GM19328 (cell line): Measurements from ENCODE around the gene SCN5A.

ENCODE experiments used
- ATAC-seq: cut with Tn5 transposase; IDR thresholded peaks from one replicate; pipeline ENCODE4 v1.9.1; 2021; ENCODE audit warnings: mild to moderate bottlenecking, moderate library complexity; ENCODE audit not compliant: unreplicated experiment

SCN5A gene

DNA sequence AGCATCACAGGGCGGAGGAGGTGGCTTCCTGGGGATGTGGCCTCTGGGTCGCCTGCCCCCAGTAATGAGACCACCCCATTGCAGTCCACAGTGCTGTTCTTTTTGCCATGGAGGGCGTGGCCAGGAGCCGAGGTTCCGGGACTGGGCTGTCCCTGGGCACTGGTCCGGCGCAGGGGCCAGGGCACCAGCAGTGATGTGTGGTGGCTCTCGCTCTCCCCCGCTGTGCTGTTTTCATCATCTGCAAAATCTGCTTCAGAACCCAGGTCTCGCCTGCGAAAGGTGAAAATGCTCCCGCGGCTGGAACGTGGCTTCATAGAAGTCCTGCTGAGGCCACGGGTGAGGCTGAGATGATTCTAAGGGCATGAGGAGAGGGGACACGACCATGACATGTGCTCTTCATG is 45.8 kb downstream of the SCN5A start:
- no peak for ATAC-seq

DNA sequence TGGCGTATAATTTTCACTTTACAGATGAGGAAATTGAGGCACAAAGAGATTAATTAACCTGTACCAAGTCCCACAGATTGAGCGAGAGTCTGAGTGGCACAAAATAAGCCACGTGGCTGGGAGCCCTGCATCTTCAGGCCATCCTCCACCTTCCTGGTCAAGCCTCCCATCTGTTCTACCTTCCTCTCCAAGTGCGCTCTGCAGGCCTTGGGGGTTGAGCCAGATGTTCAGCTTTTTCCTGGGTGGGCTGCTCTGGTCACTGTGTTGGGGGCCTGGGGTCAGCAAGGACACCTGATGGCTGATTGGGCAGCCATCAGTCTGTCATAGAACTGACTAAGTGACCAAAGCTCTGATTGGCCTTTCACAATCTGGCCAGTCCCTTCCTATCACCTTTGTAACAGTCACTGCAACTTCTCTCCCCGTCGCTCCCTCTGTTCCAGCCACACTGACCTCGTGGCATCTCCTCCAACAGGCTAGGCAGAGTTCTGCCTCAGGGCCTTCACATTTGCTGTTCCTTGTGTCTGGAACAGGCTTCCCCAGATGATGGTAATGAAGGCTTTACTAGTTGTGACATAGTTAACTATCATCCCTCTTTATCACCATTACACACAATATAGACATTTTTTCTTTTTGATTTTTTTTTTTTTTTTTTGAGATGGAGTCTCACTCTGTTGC is 46.8 kb downstream of the SCN5A start:
- no peak for ATAC-seq

GRCh38 chr3:38601956-38602550 is 47.4 kb downstream of the SCN5A start:
- ATAC-seq = no peak

GRCh38 chr3:38600551-38600950 is 48.9 kb downstream of the SCN5A start:
- no peak for ATAC-seq

GRCh38 chr3:38599886-38600285 is 49.6 kb downstream of the SCN5A start:
- no peak for ATAC-seq

- ATAC-seq = no peak
These were observed 50.7 kb downstream of the SCN5A start for GRCh38 chr3:38598791-38599190.

DNA sequence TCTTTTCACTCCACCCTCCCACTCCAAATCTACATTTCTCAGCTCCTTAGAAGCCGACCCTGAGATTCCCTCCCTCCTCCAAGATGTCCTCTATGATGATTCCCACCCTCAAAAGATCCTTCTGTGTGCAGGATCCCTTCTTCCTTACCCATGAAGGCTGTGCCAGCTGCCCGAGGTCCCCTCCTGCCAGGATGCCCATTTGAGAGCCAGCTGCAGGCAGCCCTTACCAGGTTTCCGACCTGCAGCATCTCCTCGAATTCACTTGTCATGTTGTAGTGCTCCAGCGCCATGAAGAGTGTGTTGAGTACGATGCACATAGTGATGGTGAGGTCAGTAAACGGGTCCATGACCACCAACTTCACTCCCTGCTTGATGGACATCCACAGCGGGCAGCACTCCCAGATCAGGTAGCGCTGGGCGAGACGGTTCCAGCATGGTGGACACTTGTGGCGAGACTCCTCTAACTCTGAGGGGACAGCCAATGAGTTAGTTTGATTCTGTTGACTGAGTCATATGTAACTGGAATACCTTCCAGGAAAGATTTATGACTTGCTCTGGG is 51.9 kb downstream of the SCN5A start:
- ATAC-seq = no peak

DNA sequence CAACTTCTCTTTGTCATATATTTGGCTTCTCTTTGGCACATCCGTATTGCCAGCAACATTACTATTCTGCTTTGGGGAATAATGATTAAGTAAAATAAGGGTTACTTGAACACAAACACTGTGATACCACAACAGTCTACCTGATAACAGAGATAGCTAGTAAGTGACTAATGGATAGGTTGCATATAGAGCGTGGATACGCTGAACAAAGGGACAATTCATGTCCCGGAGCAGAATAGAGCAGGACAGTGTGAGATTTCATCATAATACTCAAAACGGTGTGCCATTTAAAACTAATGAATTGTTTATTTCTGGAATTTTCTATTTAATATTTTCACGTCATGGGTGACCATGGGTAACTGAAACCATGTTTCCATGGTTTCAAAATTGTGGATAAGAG is 54.1 kb downstream of the SCN5A start:
- no peak for ATAC-seq

- ATAC-seq = no peak
These were observed 59.0 kb downstream of the SCN5A start for GRCh38 chr3:38590521-38590920.

DNA sequence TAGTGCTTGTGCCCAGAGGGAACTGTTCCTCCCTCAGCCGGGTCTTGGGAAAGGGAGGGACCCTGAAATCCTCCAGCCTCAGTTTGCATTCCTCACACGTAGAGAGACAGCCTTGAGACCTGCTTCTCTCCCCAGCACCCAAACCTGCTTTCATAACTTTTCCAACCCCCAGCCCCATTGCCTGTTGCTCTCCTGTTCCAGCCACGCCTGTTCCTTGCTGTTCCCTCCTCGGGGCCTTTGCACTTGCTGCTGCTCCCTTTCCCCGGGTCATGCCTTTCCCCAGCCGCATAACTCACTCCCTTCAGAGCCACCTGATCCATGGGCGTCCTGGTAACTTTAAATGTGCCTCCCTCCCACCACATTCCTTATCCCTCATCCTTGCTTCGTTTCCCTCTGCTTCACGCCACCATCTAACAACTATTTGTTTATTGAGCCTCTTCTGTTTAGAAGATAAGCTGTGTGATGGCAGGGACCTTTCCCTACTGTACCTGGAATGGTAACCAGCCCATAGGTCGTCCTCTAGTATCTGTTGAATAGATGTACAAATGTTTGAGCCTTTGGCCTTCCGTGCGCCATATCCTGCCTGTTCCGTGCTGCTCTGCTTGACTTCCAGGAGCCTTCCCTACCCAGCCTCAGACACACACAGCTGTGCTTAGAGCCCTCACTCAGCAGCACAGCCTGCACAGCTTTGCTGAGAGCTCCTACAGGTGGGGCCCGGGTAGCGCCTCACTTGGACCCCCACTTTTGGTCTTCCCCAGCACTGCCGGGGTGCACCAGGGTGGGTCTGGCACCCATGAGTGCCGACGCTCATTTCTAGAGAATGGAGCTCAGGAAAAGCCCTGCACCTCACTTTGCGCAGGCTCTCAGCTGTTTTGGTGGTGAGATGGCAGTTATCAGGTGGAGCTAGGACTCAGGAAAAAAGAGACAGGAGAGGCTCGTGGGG is 60.2 kb downstream of the SCN5A start:
- no peak for ATAC-seq

DNA sequence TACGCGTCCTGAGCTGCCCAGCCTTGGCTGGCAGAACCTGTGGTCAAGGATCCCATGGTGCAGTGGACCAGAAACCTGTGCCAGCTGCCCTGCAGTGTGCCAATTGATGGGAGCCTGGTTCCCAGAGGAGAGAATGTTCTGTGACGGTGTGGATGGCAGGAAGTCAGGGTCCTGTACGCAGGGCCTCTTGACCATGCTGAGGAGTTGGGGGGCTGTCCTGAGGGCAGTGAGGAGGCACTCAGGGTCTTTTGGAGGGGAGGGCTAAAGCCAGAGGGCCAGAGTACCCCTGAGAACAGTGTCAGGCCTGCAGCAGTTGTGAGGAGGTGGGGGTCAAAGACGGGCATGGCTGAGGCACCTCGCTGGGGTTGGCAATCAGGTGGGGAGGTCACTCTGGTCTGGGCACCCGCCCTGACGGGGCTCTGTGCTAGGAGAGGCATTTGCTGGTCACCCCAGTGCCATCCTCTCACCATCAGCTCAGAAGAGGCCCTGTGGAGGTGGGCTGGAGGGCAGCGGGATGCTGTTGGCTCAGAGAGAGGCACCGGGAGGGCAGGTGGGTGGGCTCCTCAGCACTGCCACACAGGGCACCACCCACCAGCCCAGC is 61.0 kb downstream of the SCN5A start:
- ATAC-seq = no peak

DNA sequence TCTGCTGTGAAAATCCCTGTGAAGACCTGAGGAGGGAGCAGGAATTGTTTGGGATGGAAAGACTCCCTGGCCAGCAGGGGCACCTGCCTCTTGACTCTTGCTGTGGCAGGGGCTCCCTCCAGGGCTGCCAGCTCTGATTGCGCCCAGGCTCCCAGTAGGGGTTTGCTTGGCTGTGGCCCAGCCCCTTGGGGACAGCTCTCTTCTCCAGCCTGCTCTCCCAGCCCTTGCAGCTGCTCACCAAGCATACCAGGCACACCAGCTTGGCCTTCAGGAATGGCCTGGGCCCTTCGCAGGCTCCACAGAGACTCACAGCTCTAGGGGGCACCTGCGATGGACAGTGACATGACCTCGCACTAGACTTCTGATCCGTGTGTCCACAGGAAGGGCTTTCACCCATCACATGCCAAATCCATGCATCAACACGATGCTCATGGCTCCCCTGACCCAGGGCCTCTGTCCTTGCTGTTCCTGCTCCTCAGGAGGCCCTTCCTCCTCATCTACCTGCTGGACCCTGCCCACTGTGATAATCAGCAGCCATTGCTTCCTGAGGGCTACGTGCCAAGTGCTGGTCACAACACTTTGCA is 61.8 kb downstream of the SCN5A start:
- no peak for ATAC-seq

DNA sequence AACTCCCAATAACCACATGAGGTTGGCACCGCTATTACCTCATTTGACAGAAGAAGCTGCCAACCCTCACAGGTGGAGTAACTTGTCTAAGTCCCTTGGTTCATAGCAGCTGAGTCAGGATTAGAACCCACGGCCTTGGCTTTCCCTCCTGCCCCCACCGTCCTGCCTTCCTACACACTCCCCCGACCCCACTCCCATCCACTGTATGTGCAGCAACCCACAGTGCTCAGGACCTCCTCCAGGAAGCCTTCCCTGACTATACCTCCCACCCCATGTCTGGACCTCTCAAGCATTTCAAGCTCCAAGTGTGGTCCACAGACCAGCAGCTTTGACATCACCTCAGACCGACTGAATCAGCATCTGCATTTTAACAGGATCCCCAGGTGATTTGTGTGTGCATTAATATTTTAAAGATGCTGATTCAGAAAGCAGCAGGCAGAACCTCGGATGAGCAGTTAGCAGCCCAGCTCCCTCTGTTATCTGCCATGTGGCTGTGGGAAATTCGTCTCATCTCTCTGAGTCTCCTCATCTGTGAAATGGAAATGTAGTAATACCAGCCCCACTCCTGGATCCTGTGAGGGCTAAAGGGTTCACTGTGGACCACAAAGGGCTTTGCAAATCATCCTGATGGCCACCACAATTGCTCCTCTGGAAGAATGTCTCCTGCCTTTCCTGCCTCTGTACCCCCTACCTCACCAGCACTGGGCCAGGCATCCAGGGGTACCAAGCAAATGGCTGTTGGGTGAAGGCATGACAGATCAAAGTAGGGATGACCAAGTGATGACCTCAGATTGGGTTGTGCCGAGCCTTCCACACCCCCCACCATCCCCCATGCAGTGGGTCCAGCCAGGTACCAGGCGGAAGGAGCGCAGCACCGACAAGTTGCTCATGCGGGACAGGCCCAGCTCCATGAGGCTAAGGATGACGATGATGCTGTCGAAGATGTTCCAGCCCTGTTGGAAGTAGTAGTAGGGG is 62.7 kb downstream of the SCN5A start:
- ATAC-seq = no peak

DNA sequence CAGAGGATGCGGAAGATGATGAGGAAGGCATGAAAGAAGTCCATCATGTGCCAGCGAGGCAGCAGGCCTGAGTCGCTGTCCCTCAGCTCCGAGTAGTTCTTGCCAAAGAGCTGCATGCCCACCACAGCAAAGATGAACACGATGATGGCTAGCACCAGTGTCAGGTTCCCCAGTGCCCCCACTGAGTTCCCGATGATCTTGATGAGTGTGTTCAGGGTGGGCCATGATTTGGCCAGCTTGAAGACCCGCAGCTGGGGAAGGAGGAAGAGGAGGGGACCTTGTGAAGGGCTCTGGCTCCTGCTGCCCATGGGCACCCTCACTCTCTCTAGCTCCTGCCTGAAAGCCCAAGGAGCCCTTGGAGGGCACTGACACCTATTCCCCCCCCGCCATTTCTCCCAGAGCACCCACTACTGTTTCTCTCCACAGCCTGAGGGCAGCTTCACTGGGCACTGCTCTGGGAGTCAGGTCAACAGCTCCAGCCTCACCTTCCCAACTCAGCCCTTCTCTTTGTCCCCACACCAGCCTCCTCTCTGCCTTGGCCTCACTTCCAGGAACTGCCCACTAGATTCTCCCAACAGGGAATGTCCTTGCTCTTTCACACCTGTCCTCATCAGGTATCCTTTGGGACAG is 63.6 kb downstream of the SCN5A start:
- ATAC-seq = no peak

DNA sequence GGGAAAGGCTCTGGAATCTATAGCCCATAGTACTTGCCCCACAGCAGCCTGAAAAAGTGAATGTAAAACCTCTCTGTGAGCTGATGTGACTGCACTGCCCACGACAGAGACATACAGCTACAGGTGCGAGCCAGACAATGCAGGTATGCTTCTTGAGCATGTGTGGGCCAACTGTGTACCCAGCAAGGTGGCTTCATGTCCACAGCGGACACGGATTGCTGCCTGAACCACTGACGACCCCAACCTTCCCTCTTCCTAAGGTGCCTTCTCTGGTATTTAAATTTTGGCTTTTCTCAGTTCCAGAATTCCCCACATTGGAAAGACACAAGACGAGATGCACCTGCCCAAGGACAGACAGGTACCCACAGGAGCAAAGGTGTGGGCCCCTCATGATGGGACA is 65.8 kb downstream of the SCN5A start:
- ATAC-seq = no peak

- no peak for ATAC-seq
These were observed 66.4 kb downstream of the SCN5A start for GRCh38 chr3:38582941-38583645.

- no peak for ATAC-seq
These were observed 67.2 kb downstream of the SCN5A start for GRCh38 chr3:38582316-38582715.

DNA sequence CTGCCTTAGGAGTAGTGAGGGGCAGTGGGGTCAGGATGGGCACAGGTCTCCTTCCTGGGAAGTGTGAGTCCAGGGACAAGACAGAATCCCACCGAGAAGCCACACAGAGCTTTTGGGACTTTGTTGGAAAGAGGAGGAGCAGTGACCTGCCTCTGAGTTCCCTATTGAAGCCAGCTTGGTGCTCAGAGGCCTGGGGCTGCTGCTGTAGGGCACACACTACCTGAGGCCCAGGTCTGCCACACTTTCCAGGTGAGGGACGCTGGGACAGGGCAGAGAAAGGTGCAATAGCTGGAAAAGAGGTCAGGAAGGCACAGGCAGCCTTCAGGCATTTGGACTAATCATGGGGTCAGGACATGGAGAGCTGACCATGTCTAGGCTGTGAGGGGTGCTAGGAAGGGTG is 67.7 kb downstream of the SCN5A start:
- ATAC-seq = no peak
